ENCODE measurements around the gene NECTIN1. TPM values are rescaled to one million over a fixed set of nuclear protein-coding genes. Genes with fewer than 3 reads are reported as not detected.

Gene NECTIN1
- total and polyA plus RNA-seq, 2 experiments from 2014 or later: 3.6 to 7.4 TPM

DNA sequence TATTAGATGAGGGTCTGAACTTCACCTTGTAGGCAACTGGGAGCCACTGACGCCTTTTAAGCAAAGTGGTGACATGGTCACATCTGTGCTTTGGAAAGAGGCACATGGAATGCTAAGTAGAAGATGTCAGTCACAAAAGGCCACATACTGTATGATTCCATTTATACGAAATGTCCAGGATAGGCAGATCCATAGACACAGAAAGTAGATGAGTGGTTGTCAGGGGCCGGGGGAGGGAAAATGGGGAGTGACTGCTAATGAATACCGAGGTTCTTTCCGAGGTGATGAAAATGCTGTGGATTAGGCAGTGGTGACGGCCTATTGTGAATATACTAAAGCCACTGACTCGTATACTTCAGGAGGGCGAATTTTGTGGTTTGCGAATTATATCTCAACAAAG, 20.6 kb downstream of the NECTIN1 start:
- H3K27ac ChIP-seq: no peak overlapping the region
- WGBS (ENCODE audit: low lambda C conversion rate, missing lambda C conversion rate): 87% methylated on average over 8 of the region's 9 CpGs
- no peaks in the 10 kb centered on the region for H3K36me3 ChIP-seq (replicated peaks; ENCODE audit: insufficient read depth, low read depth)
- H3K4me1 ChIP-seq (ENCODE audit: insufficient read depth): peaks cover 31% of the 10 kb centered on the region
- H3K4me3 ChIP-seq: no peak overlapping the region
- H4K20me1 ChIP-seq (ENCODE audit: insufficient read depth, poor library complexity, severe bottlenecking): no peaks in the 10 kb centered on the region
- H3K9me3 ChIP-seq (ENCODE audit: low read depth): no peaks in the 10 kb centered on the region
- no peak for TF ChIP-seq CTCF (IDR thresholded peaks at IDR 0.05; ENCODE audit: poor library complexity)
- no peak for TF ChIP-seq EZH2phosphoT487 (IDR thresholded peaks at IDR 0.05; ENCODE audit: low read depth, severe bottlenecking, unreplicated experiment)
- TF ChIP-seq EZH2 (IDR thresholded peaks at IDR 0.05; ENCODE audit: borderline replicate concordance): no peak
- no peak overlapping the region for H2AFZ ChIP-seq
- H3K79me2 ChIP-seq: peaks cover 10% of the 10 kb centered on the region
- no peak overlapping the region for H3K4me2 ChIP-seq
- no peak for DNase-seq (ENCODE audit: low spot score)
- no peaks in the 10 kb centered on the region for H3K9me2 ChIP-seq (replicated peaks; ENCODE audit: insufficient read depth)
- H3K27me3 ChIP-seq: no peaks in the 10 kb centered on the region

DNA sequence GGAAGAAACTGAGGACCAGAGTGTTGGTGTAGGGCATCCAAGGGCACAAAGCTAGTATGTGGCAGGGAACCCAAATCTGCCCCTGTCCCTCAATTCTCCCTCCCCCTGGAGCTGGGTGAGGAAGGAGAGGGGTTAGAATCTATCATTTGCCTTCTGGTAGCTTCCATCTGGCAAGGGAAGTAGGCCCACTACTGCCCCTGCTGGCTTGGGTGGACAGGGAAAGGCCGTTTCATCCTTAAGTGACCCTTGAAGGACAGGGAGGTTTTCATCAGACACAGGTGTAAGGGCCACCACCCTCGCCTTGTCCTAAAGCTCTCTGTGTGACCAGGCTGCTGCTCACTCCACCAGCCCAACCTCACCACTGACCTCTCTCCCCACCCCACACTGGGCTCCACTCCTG, 22.1 kb downstream of the NECTIN1 start:
- H3K4me1 ChIP-seq (ENCODE audit: insufficient read depth): peaks cover 22% of the 10 kb centered on the region
- DNase-seq (ENCODE audit: low spot score): no peak
- no peaks in the 10 kb centered on the region for H3K27me3 ChIP-seq
- TF ChIP-seq EZH2 (IDR thresholded peaks at IDR 0.05; ENCODE audit: borderline replicate concordance) (no peak), EZH2phosphoT487 (IDR thresholded peaks at IDR 0.05; ENCODE audit: low read depth, severe bottlenecking, unreplicated experiment) (no peak), CTCF (IDR thresholded peaks at IDR 0.05; ENCODE audit: poor library complexity) (no peak)
- H3K4me3 ChIP-seq: no peak overlapping the region
- H3K9me3 ChIP-seq (ENCODE audit: low read depth): no peaks in the 10 kb centered on the region
- peaks cover 10% of the 10 kb centered on the region for H3K79me2 ChIP-seq
- no peaks in the 10 kb centered on the region for H3K9me2 ChIP-seq (replicated peaks; ENCODE audit: insufficient read depth)
- no peaks in the 10 kb centered on the region for H4K20me1 ChIP-seq (ENCODE audit: insufficient read depth, poor library complexity, severe bottlenecking)
- no peaks in the 10 kb centered on the region for H3K36me3 ChIP-seq (replicated peaks; ENCODE audit: insufficient read depth, low read depth)
- no peak overlapping the region for H2AFZ ChIP-seq
- H3K27ac ChIP-seq: no peak overlapping the region
- 88% methylated on average over 2 of the region's 2 CpGs for WGBS (ENCODE audit: low lambda C conversion rate, missing lambda C conversion rate)
- H3K4me2 ChIP-seq: no peak overlapping the region

DNA sequence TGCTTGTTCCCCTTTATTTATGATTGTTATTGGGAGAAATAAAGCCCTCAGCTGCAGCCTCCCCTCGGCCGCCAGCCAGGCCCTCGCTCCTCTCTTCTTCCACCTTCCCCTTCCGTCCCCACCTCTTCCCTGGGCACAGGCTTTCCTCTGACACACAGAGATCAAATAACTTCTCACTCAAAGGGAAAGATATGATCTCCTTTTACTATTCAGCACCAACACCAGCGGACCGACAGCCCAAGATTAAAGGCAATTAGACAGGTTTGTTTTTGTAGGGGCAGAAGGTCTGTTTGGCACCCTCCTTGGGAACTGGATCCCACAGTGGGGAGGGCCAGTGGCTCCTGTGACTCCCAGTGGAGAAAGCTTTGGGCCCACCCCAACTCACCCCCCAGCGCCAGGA, 23.0 kb downstream of the NECTIN1 start:
- peaks cover 23% of the 10 kb centered on the region for H3K4me1 ChIP-seq (ENCODE audit: insufficient read depth)
- TF ChIP-seq EZH2phosphoT487 (IDR thresholded peaks at IDR 0.05; ENCODE audit: low read depth, severe bottlenecking, unreplicated experiment): no peak
- no peak for TF ChIP-seq EZH2 (IDR thresholded peaks at IDR 0.05; ENCODE audit: borderline replicate concordance)
- no peak for TF ChIP-seq CTCF (IDR thresholded peaks at IDR 0.05; ENCODE audit: poor library complexity)
- no peaks in the 10 kb centered on the region for H3K27me3 ChIP-seq
- H2AFZ ChIP-seq: no peak overlapping the region
- WGBS (ENCODE audit: low lambda C conversion rate, missing lambda C conversion rate): 68% methylated on average over 7 of the region's 7 CpGs
- H3K79me2 ChIP-seq: peaks cover 11% of the 10 kb centered on the region
- no peaks in the 10 kb centered on the region for H3K9me2 ChIP-seq (replicated peaks; ENCODE audit: insufficient read depth)
- H3K4me2 ChIP-seq: no peak overlapping the region
- no peak overlapping the region for H3K27ac ChIP-seq
- H3K9me3 ChIP-seq (ENCODE audit: low read depth): no peaks in the 10 kb centered on the region
- H3K4me3 ChIP-seq: no peak overlapping the region
- H4K20me1 ChIP-seq (ENCODE audit: insufficient read depth, poor library complexity, severe bottlenecking): no peaks in the 10 kb centered on the region
- DNase-seq (ENCODE audit: low spot score): no peak
- no peaks in the 10 kb centered on the region for H3K36me3 ChIP-seq (replicated peaks; ENCODE audit: insufficient read depth, low read depth)

GRCh38 chr11:119705362-119705761, 23.6 kb downstream of the NECTIN1 start:
- Histone ChIP-seq H3K9me3 (ENCODE audit: low read depth) (no peaks in the 10 kb centered on the region), H3K79me2 (peaks cover 8% of the 10 kb centered on the region), H4K20me1 (ENCODE audit: insufficient read depth, poor library complexity, severe bottlenecking) (no peaks in the 10 kb centered on the region), H3K4me3 (no peak overlapping the region), H3K27me3 (no peaks in the 10 kb centered on the region), H3K4me2 (no peak overlapping the region), H3K9me2 (replicated peaks; ENCODE audit: insufficient read depth) (no peaks in the 10 kb centered on the region), H3K4me1 (ENCODE audit: insufficient read depth) (peaks cover 26% of the 10 kb centered on the region), H2AFZ (no peak overlapping the region), H3K27ac (no peak overlapping the region), H3K36me3 (replicated peaks; ENCODE audit: insufficient read depth, low read depth) (no peaks in the 10 kb centered on the region)
- WGBS (ENCODE audit: low lambda C conversion rate, missing lambda C conversion rate): 81% methylated on average over 9 of the region's 9 CpGs
- TF ChIP-seq CTCF (IDR thresholded peaks at IDR 0.05; ENCODE audit: poor library complexity): no peak
- no peak for TF ChIP-seq EZH2phosphoT487 (IDR thresholded peaks at IDR 0.05; ENCODE audit: low read depth, severe bottlenecking, unreplicated experiment)
- no peak for TF ChIP-seq EZH2 (IDR thresholded peaks at IDR 0.05; ENCODE audit: borderline replicate concordance)
- no peak for DNase-seq (ENCODE audit: low spot score)
